IMR-90 (cell line): Measurements from ENCODE around the gene TRPM6. TPM values are rescaled to one million over a fixed set of nuclear protein-coding genes. Genes with fewer than 3 reads are reported as not detected.

Experiments
- ATAC-seq: fragments of 200-7000 bp; cut with Tn5 transposase; 2 replicates; pipeline ENCODE4 v1.9.1; 2020; ENCODE audit warnings: low read depth, mild to moderate bottlenecking, moderate library complexity
- BruUV-seq: library from RNA; stranded (reverse); fragments of 400-500 nt; replicated peaks from 2 replicates; lab custom pipeline; 2021; lab: Mats Ljungman, UMichigan
- CTCF ChIA-PET: fragments of 300-600 bp; formaldehyde crosslinking; extraction: SDS; loops from one replicate; lab custom pipeline; 2021; ENCODE audit warnings: antibody characterized with exemption; lab: Yijun Ruan, JAX
- POLR2A ChIA-PET: fragments of 300-600 bp; sonication (Branson Sonifier 250); formaldehyde crosslinking; loops from one replicate; lab custom pipeline; 2022; ENCODE audit warnings: antibody characterized with exemption; ENCODE audit not compliant: unreplicated experiment; lab: Charles Lee
- DNase-seq: peaks from one replicate; pipeline ENCODE4 v3.0.0; 2013
- H2AFZ ChIP-seq: replicated peaks from 2 replicates; pipeline ENCODE3; 2013; ENCODE audit warnings: low read length, mild to moderate bottlenecking; ENCODE audit not compliant: poor library complexity
- H2AK5ac ChIP-seq: 2 replicates; pipeline ENCODE4 v1.6.1; 2013; ENCODE audit warnings: low read depth, low read length, inconsistent platforms
- H2AK9ac ChIP-seq: replicated peaks from 2 replicates; pipeline ENCODE3; 2013; ENCODE audit warnings: mild to moderate bottlenecking, low read depth, low read length, moderate library complexity; ENCODE audit not compliant: poor library complexity
- H2BK120ac ChIP-seq: 2 replicates; pipeline ENCODE4 v1.6.1; 2013; ENCODE audit warnings: low read depth, low read length, inconsistent platforms
- H2BK15ac ChIP-seq: 3 replicates; pipeline ENCODE4 v1.6.1; 2013; ENCODE audit warnings: low read depth, low read length, inconsistent platforms
- H2BK20ac ChIP-seq: 2 replicates; pipeline ENCODE4 v1.6.1; 2013; ENCODE audit warnings: low read depth, mild to moderate bottlenecking, inconsistent platforms, low read length, moderate library complexity
- H2BK5ac ChIP-seq: 2 replicates; pipeline ENCODE4 v1.6.1; 2013; ENCODE audit warnings: mild to moderate bottlenecking, low read depth, low read length, inconsistent platforms; ENCODE audit not compliant: poor library complexity, severe bottlenecking
- H3K14ac ChIP-seq: replicated peaks from 2 replicates; pipeline ENCODE4 v1.6.1; 2013; ENCODE audit warnings: low read depth, low read length, inconsistent platforms
- H3K18ac ChIP-seq: 2 replicates; pipeline ENCODE4 v1.6.1; 2013; ENCODE audit warnings: low read depth, low read length, control low read depth
- H3K23ac ChIP-seq: 2 replicates; pipeline ENCODE4 v1.6.1; 2013; ENCODE audit warnings: low read depth, low read length, inconsistent platforms
- H3K27ac ChIP-seq: 2 replicates; pipeline ENCODE4 v1.5.1; 2013; ENCODE audit warnings: mild to moderate bottlenecking, control low read depth, low read length; ENCODE audit not compliant: insufficient read depth
- H3K27me3 ChIP-seq: 2 replicates; pipeline ENCODE4 v1.6.1; 2013; ENCODE audit warnings: low read length; ENCODE audit not compliant: control insufficient read depth, insufficient read depth
- H3K36me3 ChIP-seq: 2 replicates; pipeline ENCODE4 v1.6.1; 2013; ENCODE audit warnings: low read length, mixed read lengths; ENCODE audit not compliant: control insufficient read depth, insufficient read depth
- H3K4ac ChIP-seq: 2 replicates; pipeline ENCODE4 v1.6.1; 2013; ENCODE audit warnings: low read depth, low read length, inconsistent platforms
- H3K4me1 ChIP-seq: 2 replicates; pipeline ENCODE4 v1.6.1; 2013; ENCODE audit warnings: low read length, mixed read lengths; ENCODE audit not compliant: control insufficient read depth, insufficient read depth
- H3K4me2 ChIP-seq: 2 replicates; pipeline ENCODE4 v1.6.1; 2013; ENCODE audit warnings: low read depth, mild to moderate bottlenecking, control low read depth, low read length, moderate library complexity
- H3K4me3 ChIP-seq: 2 replicates; pipeline ENCODE4 v1.5.1; 2013; ENCODE audit warnings: low read depth, mild to moderate bottlenecking, control low read depth, low read length, moderate library complexity; ENCODE audit not compliant: insufficient read depth
- H3K56ac ChIP-seq: 2 replicates; pipeline ENCODE4 v1.6.1; 2013; ENCODE audit warnings: low read length, inconsistent platforms; ENCODE audit not compliant: insufficient read depth; ENCODE audit errors: extremely low read depth
- H3K79me1 ChIP-seq, 2 experiments: 2 replicates each; pipeline ENCODE4 v1.6.1; 2013; ENCODE audit warnings: low read length in 2 of 2, inconsistent platforms in 1 of 2, low read depth in 1 of 2
- H3K9ac ChIP-seq: 2 replicates; pipeline ENCODE4 v1.6.1; 2013; ENCODE audit warnings: low read depth, low read length, control low read depth
- H3K9me1 ChIP-seq: 2 replicates; pipeline ENCODE4 v1.6.1; 2013; ENCODE audit warnings: low read length, inconsistent platforms; ENCODE audit not compliant: insufficient read depth
- H3K9me3 ChIP-seq: 2 replicates; pipeline ENCODE4 v1.6.1; 2013; ENCODE audit warnings: low read length; ENCODE audit not compliant: control insufficient read depth, insufficient read depth
- H4K20me1 ChIP-seq: 2 replicates; pipeline ENCODE4 v1.6.1; 2013; ENCODE audit warnings: low read length, inconsistent platforms; ENCODE audit not compliant: insufficient read depth
- H4K5ac ChIP-seq: 2 replicates; pipeline ENCODE4 v1.6.1; 2013; ENCODE audit warnings: mild to moderate bottlenecking, low read depth, low read length, control low read depth
- H4K8ac ChIP-seq, 2 experiments: 2 replicates each; pipeline ENCODE4 v1.6.1; 2013; ENCODE audit warnings: low read depth in 2 of 2, low read length in 2 of 2, control low read depth in 1 of 2, inconsistent platforms in 1 of 2
- H4K91ac ChIP-seq: 2 replicates; pipeline ENCODE4 v1.6.1; 2013; ENCODE audit warnings: low read depth, low read length, inconsistent platforms; ENCODE audit not compliant: insufficient read depth
- CEBPB ChIP-seq: IDR thresholded peaks from 2 replicates; pipeline ENCODE4 v1.6.1; 2012; ENCODE audit warnings: low read depth, low read length, improper control_type of control experiment
- CHD1 ChIP-seq: IDR thresholded peaks from 2 replicates; pipeline ENCODE4 v1.6.1; 2012; ENCODE audit warnings: low read depth, low read length, improper control_type of control experiment
- FOS ChIP-seq: fragments of 150-350 bp; IDR thresholded peaks from 2 replicates; pipeline ENCODE4 v1.6.1; 2016; ENCODE audit warnings: low read depth, low read length
- MAFK ChIP-seq: IDR thresholded peaks from 2 replicates; pipeline ENCODE4 v1.6.1; 2012; ENCODE audit warnings: low read depth, low read length, improper control_type of control experiment
- MXI1 ChIP-seq: IDR thresholded peaks from 2 replicates; pipeline ENCODE4 v1.6.1; 2012; ENCODE audit warnings: low read depth, mild to moderate bottlenecking, low read length, moderate library complexity, borderline replicate concordance
- NFE2L2 ChIP-seq: fragments of 150-350 bp; IDR thresholded peaks from 2 replicates; pipeline ENCODE4 v1.6.1; 2016; ENCODE audit warnings: low read depth, mild to moderate bottlenecking, low read length
- POLR2A ChIP-seq: IDR thresholded peaks from 2 replicates; pipeline ENCODE4 v1.6.1; 2012; ENCODE audit warnings: mild to moderate bottlenecking, low read depth, low read length
- RFX5 ChIP-seq: IDR thresholded peaks from 2 replicates; pipeline ENCODE4 v1.8.0; 2012; ENCODE audit warnings: low read depth, mild to moderate bottlenecking, low read length, moderate library complexity
- SMC3 ChIP-seq: fragments of 150-350 bp; IDR thresholded peaks from 2 replicates; pipeline ENCODE4 v1.6.1; 2016; ENCODE audit warnings: low read depth, mild to moderate bottlenecking, antibody characterized with exemption, low read length, moderate library complexity
- USF2 ChIP-seq: fragments of 150-350 bp; IDR thresholded peaks from 2 replicates; pipeline ENCODE4 v1.6.1; 2017; ENCODE audit warnings: mild to moderate bottlenecking, antibody characterized with exemption, low read length, low read depth
- WGBS, 2 experiments: methylation state at CpG; one replicate each; pipeline versions ENCODE4 v1.1.5 to v1.1.7; 2013; ENCODE audit warnings: missing lambda C conversion rate in 2 of 2; ENCODE audit not compliant: insufficient read length in 1 of 2; ENCODE audit errors: extremely low coverage in 2 of 2; 5-methylcytosine and 5-hydroxymethylcytosine counted together
- dilution Hi-C: fragments of 300-500 bp; cut with HindIII; formaldehyde crosslinking; loops from one replicate; pipeline ENCODE4 v1.14.3; 2018; ENCODE audit warnings: low sequenced_read_pairs; ENCODE audit not compliant: unreplicated experiment
- in situ Hi-C: fragments of 300-500 bp; cut with MboI; formaldehyde crosslinking; loops from 3 replicates; pipeline ENCODE4 v1.14.3; 2019; ENCODE audit warnings: low sequenced_read_pairs, inconsistent platforms, mixed read lengths
- intact Hi-C: fragments of 100-400 bp; cut with micrococcal nuclease; formaldehyde crosslinking; loops from 2 replicates; pipeline ENCODE4 v1.10.0; 2022
- polyA plus RNA-seq, 3 experiments: library from polyadenylated mRNA; depleted of rRNA; stranded (reverse); fragments of >200 nt; gene quantifications; 2 replicates each; pipeline ENCODE4 v1.2.3, GENCODE V29; 2012; ENCODE audit warnings: low replicate concordance in 1 of 3
- total RNA-seq: library from RNA; depleted of rRNA; stranded (reverse); fragments of >200 nt; gene quantifications from 2 replicates; pipeline ENCODE4 v1.2.3, GENCODE V29; 2012

TRPM6 gene
- total and polyA plus RNA-seq, 2 of the 4 experiments (the other 2 are of a cell fraction), result under 0.01 to 0.02 TPM

- BruUV-seq, result no TSS peak
- H3K9ac ChIP-seq, result no peak overlapping the region
- H3K18ac ChIP-seq, result no peak overlapping the region
- no peak overlapping the region for H3K4ac ChIP-seq
- no CpG with 5 or more reads among the region's 1 CpG for WGBS, 2 experiments
- H3K9me1 ChIP-seq, result no peaks in the 10 kb centered on the region
- H4K20me1 ChIP-seq, result no peaks in the 10 kb centered on the region
- ATAC-seq (no peak), DNase-seq (no peak)
- H4K8ac ChIP-seq, result no peak overlapping the region
- H3K23ac ChIP-seq, result no peak overlapping the region
- no peak overlapping the region for H3K56ac ChIP-seq
- no peak overlapping the region for H4K91ac ChIP-seq
- no peak overlapping the region for H2BK5ac ChIP-seq
- no peak overlapping the region for H2BK120ac ChIP-seq
- no peak overlapping the region for H3K27ac ChIP-seq
- ChIA-PET POLR2A (no interaction called here), CTCF (no interaction called here)
- H2BK15ac ChIP-seq, result no peak overlapping the region
- intact Hi-C loops, result no loop called here
- no peak overlapping the region for H2AK5ac ChIP-seq
- H2AFZ ChIP-seq, result no peak overlapping the region
- dilution Hi-C loops, result no loop called here
- H2AK9ac ChIP-seq, result no peak overlapping the region
- no peak overlapping the region for H2BK20ac ChIP-seq
- no peaks in the 10 kb centered on the region for H3K79me1 ChIP-seq
- H3K36me3 ChIP-seq, result no peaks in the 10 kb centered on the region
- peaks cover 3% of the 10 kb centered on the region for H3K27me3 ChIP-seq
- H3K14ac ChIP-seq, result no peak overlapping the region
- H4K5ac ChIP-seq, result no peak overlapping the region
- TF ChIP-seq MXI1 (no peak), RFX5 (no peak), SMC3 (no peak), FOS (no peak), CEBPB (no peak), POLR2A (no peak), MAFK (no peak), USF2 (no peak), NFE2L2 (no peak), CHD1 (no peak)
- in situ Hi-C loops, result no loop called here
- no peaks in the 10 kb centered on the region for H3K4me1 ChIP-seq
- no peak overlapping the region for H3K4me3 ChIP-seq
- H3K9me3 ChIP-seq, result no peaks in the 10 kb centered on the region
- H3K4me2 ChIP-seq, result no peak overlapping the region
Observed at GRCh38 chr9:74795803-74796202, 91.9 kb downstream of the TRPM6 start.
